RWPE2 (cell line): Measurements from ENCODE around the gene RREB1.

Source experiments
- ATAC-seq: fragments of 200-7000 bp; cut with Tn5 transposase; 3 replicates; pipeline ENCODE4 v1.9.1; 2021; ENCODE audit warnings: low read depth
- DNase-seq: peaks from one replicate; pipeline ENCODE4 v3.0.0-alpha.2; 2020; ENCODE audit warnings: low spot score
- H3K27ac ChIP-seq: fragments of 450-650 bp; 2 replicates; pipeline ENCODE4 v1.5.1; 2017; ENCODE audit warnings: mild to moderate bottlenecking; ENCODE audit not compliant: poor library complexity, severe bottlenecking
- H3K27me3 ChIP-seq: fragments of 250-450 bp; sonication (Bioruptor Pico); 2 replicates; pipeline ENCODE4 v1.5.1; 2021; ENCODE audit warnings: mild to moderate bottlenecking, moderate library complexity; ENCODE audit not compliant: insufficient read depth, poor library complexity, severe bottlenecking
- H3K36me3 ChIP-seq: fragments of 250-450 bp; sonication (Bioruptor Pico); 2 replicates; pipeline ENCODE4 v1.5.1; 2020; ENCODE audit warnings: low read depth, mild to moderate bottlenecking, moderate library complexity
- H3K4me1 ChIP-seq: fragments of 250-450 bp; sonication (Bioruptor Pico); 2 replicates; pipeline ENCODE4 v1.5.1; 2021; ENCODE audit warnings: mild to moderate bottlenecking, moderate library complexity; ENCODE audit not compliant: insufficient read depth, poor library complexity, severe bottlenecking
- H3K4me3 ChIP-seq: fragments of 250-450 bp; sonication (Bioruptor Pico); 2 replicates; pipeline ENCODE4 v1.5.1; 2021; ENCODE audit warnings: mild to moderate bottlenecking, moderate library complexity; ENCODE audit not compliant: severe bottlenecking
- H3K9me3 ChIP-seq: fragments of 250-450 bp; sonication (Bioruptor Pico); 2 replicates; pipeline ENCODE4 v1.5.1; 2021; ENCODE audit warnings: mild to moderate bottlenecking, moderate library complexity; ENCODE audit not compliant: severe bottlenecking
- TF ChIP-seq, protein P1 (sequence below): fragments of 450-650 bp; IDR thresholded peaks from one replicate; pipeline ENCODE4 v1.5.1; 2017; ENCODE audit warnings: mild to moderate bottlenecking, moderate library complexity; ENCODE audit not compliant: poor library complexity, severe bottlenecking

The RREB1 gene

DNA sequence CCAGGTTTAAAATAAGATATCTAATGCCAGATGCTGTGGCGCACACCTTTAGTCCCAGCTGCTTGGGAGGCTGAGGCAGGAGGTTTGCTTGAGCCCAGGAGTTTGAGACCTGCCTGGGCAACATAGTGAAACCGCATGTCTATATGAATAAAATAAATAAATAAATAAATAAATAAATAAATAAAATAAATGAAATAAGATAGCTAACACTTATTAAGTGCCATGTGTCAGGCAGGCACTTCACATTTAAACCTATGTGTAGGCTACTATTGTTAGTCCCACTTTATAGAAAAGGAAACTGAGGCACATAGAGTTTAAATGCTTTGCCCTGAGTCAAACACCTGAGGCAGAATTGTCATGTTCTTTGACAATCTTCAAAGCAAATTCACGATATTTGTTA is 32.9 kb upstream of the RREB1 start:
- H3K9me3 ChIP-seq = no peaks in the 10 kb centered on the region
- H3K4me3 ChIP-seq = no peak overlapping the region
- DNase-seq (no peak), ATAC-seq (no peak)
- H3K36me3 ChIP-seq = no peaks in the 10 kb centered on the region
- no peak overlapping the region for H3K27ac ChIP-seq
- H3K27me3 ChIP-seq = no peaks in the 10 kb centered on the region
- TF ChIP-seq, protein P1, sequence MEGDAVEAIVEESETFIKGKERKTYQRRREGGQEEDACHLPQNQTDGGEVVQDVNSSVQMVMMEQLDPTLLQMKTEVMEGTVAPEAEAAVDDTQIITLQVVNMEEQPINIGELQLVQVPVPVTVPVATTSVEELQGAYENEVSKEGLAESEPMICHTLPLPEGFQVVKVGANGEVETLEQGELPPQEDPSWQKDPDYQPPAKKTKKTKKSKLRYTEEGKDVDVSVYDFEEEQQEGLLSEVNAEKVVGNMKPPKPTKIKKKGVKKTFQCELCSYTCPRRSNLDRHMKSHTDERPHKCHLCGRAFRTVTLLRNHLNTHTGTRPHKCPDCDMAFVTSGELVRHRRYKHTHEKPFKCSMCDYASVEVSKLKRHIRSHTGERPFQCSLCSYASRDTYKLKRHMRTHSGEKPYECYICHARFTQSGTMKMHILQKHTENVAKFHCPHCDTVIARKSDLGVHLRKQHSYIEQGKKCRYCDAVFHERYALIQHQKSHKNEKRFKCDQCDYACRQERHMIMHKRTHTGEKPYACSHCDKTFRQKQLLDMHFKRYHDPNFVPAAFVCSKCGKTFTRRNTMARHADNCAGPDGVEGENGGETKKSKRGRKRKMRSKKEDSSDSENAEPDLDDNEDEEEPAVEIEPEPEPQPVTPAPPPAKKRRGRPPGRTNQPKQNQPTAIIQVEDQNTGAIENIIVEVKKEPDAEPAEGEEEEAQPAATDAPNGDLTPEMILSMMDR = no peak
- peaks cover 4% of the 10 kb centered on the region for H3K4me1 ChIP-seq

DNA sequence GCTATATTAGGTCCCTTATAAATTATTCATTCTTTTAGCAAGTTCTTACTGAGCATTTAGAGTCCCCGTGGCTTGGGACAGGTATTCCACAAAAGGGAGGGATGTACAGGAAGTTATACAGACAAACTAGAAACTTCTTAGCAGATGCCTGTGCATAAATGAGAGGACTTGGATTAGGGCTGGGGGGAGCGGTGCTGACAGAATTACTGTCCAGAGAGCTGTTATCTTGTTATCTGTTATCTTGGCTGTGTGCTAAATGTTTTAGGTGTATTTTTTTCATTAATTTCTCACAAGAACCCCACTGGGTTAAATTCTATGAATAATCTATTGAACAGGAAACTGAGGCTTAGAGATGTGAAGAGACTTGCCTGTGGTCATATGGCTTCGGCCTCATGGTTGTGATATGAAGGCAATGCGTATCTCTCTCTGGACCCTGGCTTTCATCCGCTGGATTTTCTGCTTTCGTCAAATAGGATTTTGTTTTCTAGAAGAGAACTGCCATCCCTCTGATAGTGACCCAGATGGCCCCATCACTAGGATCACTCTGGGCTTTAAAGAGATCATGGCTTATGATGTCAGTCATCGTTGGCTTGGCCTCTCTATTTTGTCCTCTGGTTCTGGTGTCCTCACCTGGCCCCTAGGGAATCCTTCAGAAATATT is 32.3 kb upstream of the RREB1 start:
- Histone ChIP-seq H3K4me1 (peaks cover 4% of the 10 kb centered on the region), H3K27ac (no peak overlapping the region), H3K9me3 (no peaks in the 10 kb centered on the region), H3K4me3 (no peak overlapping the region), H3K27me3 (no peaks in the 10 kb centered on the region), H3K36me3 (no peaks in the 10 kb centered on the region)
- ATAC-seq = no peak
- TF ChIP-seq, protein P1 = no peak
- no peak for DNase-seq

DNA sequence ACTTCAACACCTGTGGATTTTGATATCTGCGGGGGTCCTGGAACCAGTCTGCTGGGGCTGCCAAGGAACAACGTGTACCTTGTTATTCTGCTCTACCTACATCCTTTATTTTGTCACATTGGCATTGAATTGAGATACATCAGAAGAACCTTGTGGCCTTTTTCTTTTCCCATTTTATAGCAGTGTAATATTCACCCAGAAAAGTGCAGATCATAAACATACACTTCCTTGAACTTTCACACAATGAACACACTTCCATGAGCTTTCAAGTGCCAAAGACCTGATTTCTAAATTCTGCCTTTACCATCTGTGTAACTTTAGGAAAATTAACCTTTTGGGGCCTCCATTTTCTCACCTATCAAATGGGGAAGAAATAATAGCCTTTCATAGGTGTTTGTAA is 29.9 kb upstream of the RREB1 start:
- DNase-seq (no peak), ATAC-seq (no peak)
- Histone ChIP-seq H3K9me3 (no peaks in the 10 kb centered on the region), H3K27ac (no peak overlapping the region), H3K4me3 (no peak overlapping the region), H3K27me3 (no peaks in the 10 kb centered on the region), H3K4me1 (peaks cover 4% of the 10 kb centered on the region), H3K36me3 (no peaks in the 10 kb centered on the region)
- TF ChIP-seq, protein P1 = no peak

DNA sequence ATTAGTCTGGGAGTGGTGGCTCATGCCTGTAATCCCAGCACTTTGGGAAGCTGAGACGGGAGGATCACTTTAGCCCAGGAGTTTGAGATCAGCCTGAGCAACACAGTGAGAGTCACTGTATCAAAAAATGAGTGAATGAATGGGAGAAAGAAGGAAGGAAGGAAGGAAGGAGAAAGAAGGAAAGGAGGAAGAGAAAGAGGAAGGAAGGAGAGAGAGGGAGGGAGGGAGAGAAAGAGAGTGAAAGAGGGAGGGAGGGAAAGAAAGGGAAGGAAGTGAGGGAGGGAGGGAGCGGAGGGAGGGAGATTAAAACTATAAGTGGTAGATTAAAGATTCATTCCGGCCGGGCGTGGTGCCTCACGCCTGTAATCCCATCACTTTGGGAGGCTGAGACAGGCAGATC is 28.9 kb upstream of the RREB1 start:
- Histone ChIP-seq H3K36me3 (no peaks in the 10 kb centered on the region), H3K27me3 (no peaks in the 10 kb centered on the region), H3K4me1 (no peaks in the 10 kb centered on the region), H3K4me3 (no peak overlapping the region), H3K27ac (no peak overlapping the region), H3K9me3 (no peaks in the 10 kb centered on the region)
- TF ChIP-seq, protein P1 = no peak
- no peak for ATAC-seq
- no peak for DNase-seq

DNA sequence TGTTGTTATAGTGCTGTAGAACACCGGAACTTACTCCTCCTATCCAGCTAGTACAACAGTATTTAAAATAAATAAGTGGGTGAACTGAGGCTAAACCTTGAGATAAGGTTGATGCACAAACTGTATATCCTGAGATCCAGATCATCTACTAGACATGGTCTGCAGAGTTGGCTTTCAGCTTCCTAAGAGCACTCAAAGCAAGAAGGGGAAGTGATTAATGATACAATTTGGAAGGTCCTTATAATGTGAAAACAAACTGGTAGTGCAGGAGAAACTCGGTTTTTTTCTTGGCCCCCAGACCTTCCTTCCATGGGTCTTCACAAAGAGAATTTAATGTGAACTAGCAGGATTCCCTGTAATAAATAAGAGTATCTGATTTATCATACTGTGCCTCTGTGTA is 27.4 kb upstream of the RREB1 start:
- no peaks in the 10 kb centered on the region for H3K36me3 ChIP-seq
- no peak for ATAC-seq
- DNase-seq = no peak
- H3K9me3 ChIP-seq = no peaks in the 10 kb centered on the region
- H3K4me3 ChIP-seq = no peak overlapping the region
- no peak overlapping the region for H3K27ac ChIP-seq
- no peaks in the 10 kb centered on the region for H3K4me1 ChIP-seq
- no peaks in the 10 kb centered on the region for H3K27me3 ChIP-seq
- TF ChIP-seq, protein P1 = no peak
